Measurements from ENCODE around the gene PADI3. TPM values are rescaled to one million over a fixed set of nuclear protein-coding genes. Genes with fewer than 3 reads are reported as not detected.

Gene PADI3
- total RNA-seq, 1 donor from 2014 or later, result not detected

DNA sequence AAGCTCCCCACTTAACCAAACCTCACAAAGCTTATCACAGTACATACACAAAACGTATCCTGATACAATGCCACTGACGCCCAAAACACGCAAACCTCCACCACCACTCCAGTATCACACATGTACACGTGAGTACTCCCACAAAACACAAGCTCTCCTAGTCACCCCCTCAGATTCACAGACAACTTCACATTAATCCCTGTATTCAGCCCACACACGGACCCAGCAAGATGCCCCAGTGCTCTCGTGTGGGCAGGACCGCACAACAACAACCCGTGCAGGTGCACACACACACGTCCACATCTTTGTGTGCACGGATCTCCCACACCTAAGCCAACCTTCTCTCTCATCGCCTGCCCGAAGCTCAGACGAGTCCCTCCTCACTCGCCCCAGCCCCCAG lies 26.3 kb upstream of the PADI3 start:
- H3K4me3 Mint-ChIP-seq, result no peak overlapping the region
- no peaks in the 10 kb centered on the region for H3K36me3 Mint-ChIP-seq (ENCODE audit: low read depth)
- no peaks in the 10 kb centered on the region for H3K4me1 Mint-ChIP-seq (ENCODE audit: low read depth)
- H3K9me3 Mint-ChIP-seq, result no peaks in the 10 kb centered on the region
- intact Hi-C loops (cut with micrococcal nuclease), result no loop called here
- DNase-seq (ENCODE audit: low spot score), result no peak
- H3K27me3 Mint-ChIP-seq (ENCODE audit: insufficient read depth), result peaks cover 6% of the 10 kb centered on the region
- H3K27ac Mint-ChIP-seq, result no peak overlapping the region

DNA sequence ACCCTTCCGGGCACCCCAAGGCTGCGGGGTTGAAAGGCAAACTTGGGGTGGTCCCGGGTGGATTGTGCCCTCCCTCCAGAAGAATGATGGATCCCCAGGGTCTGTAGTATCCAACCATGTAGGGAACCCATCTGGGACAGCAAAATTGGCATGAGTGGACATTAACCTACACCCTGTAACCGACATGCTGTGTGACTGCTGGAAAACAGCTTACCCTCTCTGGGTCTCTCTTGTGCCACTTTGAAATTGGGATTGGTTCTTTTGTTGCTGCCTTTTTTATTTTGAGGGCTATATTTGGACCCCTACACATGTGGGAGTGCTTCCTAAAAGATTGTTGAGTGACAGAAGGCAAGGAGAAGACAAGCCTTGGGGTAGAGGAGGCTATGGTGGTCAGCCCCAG lies 24.5 kb upstream of the PADI3 start:
- no peaks in the 10 kb centered on the region for H3K9me3 Mint-ChIP-seq
- no peak for DNase-seq (ENCODE audit: low spot score)
- no peak overlapping the region for H3K27ac Mint-ChIP-seq
- peaks cover 6% of the 10 kb centered on the region for H3K27me3 Mint-ChIP-seq (ENCODE audit: insufficient read depth)
- intact Hi-C loops (cut with micrococcal nuclease), result no loop called here
- no peaks in the 10 kb centered on the region for H3K4me1 Mint-ChIP-seq (ENCODE audit: low read depth)
- no peaks in the 10 kb centered on the region for H3K36me3 Mint-ChIP-seq (ENCODE audit: low read depth)
- no peak overlapping the region for H3K4me3 Mint-ChIP-seq

DNA sequence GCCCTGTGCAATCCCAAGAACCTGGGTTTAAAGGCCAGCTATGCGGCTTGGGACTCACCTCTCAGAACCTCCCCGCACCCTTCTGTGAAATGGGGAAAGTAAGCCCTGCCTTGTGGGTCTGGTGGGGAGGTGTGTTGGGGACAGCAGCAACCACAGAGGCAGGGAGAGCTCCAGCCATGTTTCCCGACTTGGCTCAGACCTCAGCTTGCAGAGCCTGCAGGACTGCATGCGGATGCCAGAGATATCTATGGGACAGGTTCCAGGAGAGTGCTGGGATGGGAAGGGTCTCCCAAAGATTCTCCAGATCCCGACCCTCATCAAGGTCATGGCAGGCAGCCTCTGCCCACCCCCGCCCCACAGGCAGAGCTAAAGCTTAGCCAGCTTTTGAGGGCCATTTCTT lies 23.8 kb upstream of the PADI3 start:
- Mint-ChIP-seq H3K27ac (no peak overlapping the region), H3K27me3 (ENCODE audit: insufficient read depth) (peaks cover 6% of the 10 kb centered on the region), H3K4me3 (no peak overlapping the region), H3K9me3 (no peaks in the 10 kb centered on the region), H3K4me1 (ENCODE audit: low read depth) (no peaks in the 10 kb centered on the region), H3K36me3 (ENCODE audit: low read depth) (no peaks in the 10 kb centered on the region)
- intact Hi-C loops (cut with micrococcal nuclease), result no loop called here
- no peak for DNase-seq (ENCODE audit: low spot score)

DNA sequence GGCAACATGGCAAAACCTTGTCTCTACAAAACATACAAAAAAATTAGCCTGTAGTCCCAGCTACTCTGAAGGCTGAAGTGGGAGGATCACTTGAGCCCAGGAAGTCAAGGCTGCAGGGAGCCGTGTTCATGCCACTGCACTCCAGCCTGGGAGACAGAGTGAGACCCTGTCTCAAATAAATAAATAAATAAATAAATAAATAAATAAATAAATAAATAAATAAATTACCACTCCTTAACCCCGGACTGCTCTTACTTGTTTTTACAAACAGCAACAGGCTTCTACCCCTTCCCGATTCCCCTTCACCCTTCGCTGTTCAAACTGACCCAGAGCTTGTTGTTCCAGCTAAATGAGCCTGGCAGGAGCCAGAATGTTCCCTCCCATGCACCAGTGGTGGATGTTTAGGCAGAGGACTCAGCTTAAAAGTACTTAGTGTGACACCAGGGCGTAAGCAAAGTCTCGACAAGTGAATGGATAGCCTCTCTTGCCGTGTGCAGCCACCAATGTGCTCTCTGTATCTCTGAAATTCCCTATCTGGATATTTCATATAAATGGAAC lies 21.5 kb upstream of the PADI3 start:
- Mint-ChIP-seq H3K36me3 (ENCODE audit: low read depth) (no peaks in the 10 kb centered on the region), H3K9me3 (no peaks in the 10 kb centered on the region), H3K4me3 (no peak overlapping the region), H3K4me1 (ENCODE audit: low read depth) (no peaks in the 10 kb centered on the region), H3K27ac (no peak overlapping the region), H3K27me3 (ENCODE audit: insufficient read depth) (no peaks in the 10 kb centered on the region)
- DNase-seq (ENCODE audit: low spot score), result no peak
- intact Hi-C loops (cut with micrococcal nuclease), result no loop called here

DNA sequence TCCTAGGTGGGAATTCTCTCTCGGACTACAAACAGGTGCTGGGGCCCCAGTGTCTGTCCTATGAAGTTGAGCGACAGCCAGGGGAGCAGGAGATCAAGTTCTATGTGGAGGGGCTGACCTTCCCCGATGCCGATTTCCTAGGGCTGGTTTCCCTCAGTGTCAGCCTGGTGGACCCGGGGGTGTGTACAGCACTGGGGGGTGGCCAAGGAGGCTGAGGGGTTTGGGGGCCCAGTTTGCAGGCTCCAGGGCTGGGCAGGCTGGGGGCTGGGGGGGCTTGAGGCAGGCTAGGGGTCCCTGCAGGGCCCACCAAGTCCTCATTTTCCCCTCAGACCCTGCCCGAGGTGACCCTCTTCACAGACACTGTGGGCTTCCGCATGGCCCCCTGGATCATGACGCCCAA lies 20.3 kb upstream of the PADI3 start:
- Mint-ChIP-seq H3K4me1 (ENCODE audit: low read depth) (no peaks in the 10 kb centered on the region), H3K27ac (no peak overlapping the region), H3K9me3 (no peaks in the 10 kb centered on the region), H3K27me3 (ENCODE audit: insufficient read depth) (peaks cover 8% of the 10 kb centered on the region), H3K4me3 (no peak overlapping the region), H3K36me3 (ENCODE audit: low read depth) (no peaks in the 10 kb centered on the region)
- intact Hi-C loops (cut with micrococcal nuclease), result no loop called here
- no peak for DNase-seq (ENCODE audit: low spot score)

DNA sequence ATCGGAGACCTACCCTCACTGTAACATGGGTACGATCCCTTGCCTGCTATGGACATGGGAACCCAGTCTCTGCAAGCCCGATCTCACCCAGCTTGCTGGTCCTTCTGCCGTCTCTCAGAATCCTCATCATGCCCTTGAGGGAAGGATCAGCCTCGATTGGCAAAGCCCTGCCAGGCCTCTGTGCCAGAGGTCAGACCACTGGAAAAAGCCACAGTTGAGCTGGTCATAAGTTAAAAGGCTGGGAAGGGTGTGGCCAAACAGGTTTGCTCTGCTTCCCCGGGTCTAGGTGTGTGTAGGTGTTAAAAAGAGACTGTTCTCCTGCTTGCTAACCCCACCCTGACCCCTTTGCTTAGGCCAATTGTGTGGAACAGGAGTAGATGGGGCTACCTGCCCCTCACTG lies 19.5 kb upstream of the PADI3 start:
- no peaks in the 10 kb centered on the region for H3K9me3 Mint-ChIP-seq
- H3K36me3 Mint-ChIP-seq (ENCODE audit: low read depth), result no peaks in the 10 kb centered on the region
- no peak for DNase-seq (ENCODE audit: low spot score)
- intact Hi-C loops (cut with micrococcal nuclease), result no loop called here
- H3K27ac Mint-ChIP-seq, result no peak overlapping the region
- H3K4me1 Mint-ChIP-seq (ENCODE audit: low read depth), result no peaks in the 10 kb centered on the region
- no peak overlapping the region for H3K4me3 Mint-ChIP-seq
- H3K27me3 Mint-ChIP-seq (ENCODE audit: insufficient read depth), result peaks cover 9% of the 10 kb centered on the region

DNA sequence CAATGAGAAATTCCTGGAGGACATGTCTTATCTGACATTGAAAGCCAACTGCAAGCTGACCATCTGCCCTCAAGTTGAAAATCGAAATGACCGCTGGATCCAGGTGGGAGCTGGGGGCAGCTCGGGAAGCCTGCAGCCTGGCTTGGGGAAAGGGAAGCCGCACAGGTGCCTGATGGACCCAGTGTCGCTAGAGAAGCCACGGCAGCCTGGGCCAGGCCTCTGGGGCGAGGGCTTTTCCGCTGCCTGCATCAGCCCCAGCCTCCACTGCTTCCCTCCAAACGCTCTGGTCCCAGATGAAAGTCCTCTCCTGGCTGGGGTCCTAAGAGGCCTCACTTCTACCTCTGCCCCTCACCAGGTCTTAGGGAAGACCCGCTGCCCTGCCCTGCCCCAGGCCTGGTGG lies 18.8 kb upstream of the PADI3 start:
- H3K27me3 Mint-ChIP-seq (ENCODE audit: insufficient read depth), result peaks cover 9% of the 10 kb centered on the region
- H3K9me3 Mint-ChIP-seq, result no peaks in the 10 kb centered on the region
- no peaks in the 10 kb centered on the region for H3K36me3 Mint-ChIP-seq (ENCODE audit: low read depth)
- no peak overlapping the region for H3K27ac Mint-ChIP-seq
- no peak for DNase-seq (ENCODE audit: low spot score)
- H3K4me1 Mint-ChIP-seq (ENCODE audit: low read depth), result no peaks in the 10 kb centered on the region
- intact Hi-C loops (cut with micrococcal nuclease), result no loop called here
- H3K4me3 Mint-ChIP-seq, result no peak overlapping the region

DNA sequence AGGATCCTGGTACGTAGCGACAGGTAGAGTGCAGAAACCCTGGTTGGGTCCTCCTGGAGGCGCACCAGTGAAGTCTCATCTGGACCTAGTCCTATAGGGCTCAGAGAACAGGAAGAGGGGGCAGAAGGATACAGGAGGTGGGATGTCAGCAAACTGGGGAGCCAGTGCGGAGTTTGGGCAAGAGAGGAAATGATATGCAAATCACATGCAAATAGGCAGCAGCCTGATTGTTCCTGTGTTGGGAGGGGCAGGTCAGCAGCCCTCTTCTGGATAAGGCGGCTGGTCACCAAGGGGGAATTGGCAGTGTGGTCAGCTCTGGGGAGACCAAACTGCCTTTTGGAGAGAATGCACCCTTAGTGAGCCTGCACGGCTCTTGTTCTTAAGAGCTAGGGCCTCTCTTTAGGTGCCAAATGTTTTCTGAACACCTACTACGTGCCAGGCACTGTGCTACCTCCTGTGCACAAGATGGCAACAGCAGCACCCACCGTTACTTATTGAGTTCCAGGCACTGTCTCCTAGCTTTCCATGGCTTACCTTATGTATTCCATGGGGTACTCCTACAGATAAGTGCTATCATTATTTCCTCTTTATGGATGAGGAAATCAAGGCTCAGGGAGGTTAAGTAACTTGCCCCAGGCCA lies 18.1 kb upstream of the PADI3 start:
- Mint-ChIP-seq H3K27ac (no peak overlapping the region), H3K9me3 (no peaks in the 10 kb centered on the region), H3K4me1 (ENCODE audit: low read depth) (no peaks in the 10 kb centered on the region), H3K36me3 (ENCODE audit: low read depth) (no peaks in the 10 kb centered on the region), H3K27me3 (ENCODE audit: insufficient read depth) (peaks cover 9% of the 10 kb centered on the region), H3K4me3 (no peak overlapping the region)
- intact Hi-C loops (cut with micrococcal nuclease), result no loop called here
- no peak for DNase-seq (ENCODE audit: low spot score)

DNA sequence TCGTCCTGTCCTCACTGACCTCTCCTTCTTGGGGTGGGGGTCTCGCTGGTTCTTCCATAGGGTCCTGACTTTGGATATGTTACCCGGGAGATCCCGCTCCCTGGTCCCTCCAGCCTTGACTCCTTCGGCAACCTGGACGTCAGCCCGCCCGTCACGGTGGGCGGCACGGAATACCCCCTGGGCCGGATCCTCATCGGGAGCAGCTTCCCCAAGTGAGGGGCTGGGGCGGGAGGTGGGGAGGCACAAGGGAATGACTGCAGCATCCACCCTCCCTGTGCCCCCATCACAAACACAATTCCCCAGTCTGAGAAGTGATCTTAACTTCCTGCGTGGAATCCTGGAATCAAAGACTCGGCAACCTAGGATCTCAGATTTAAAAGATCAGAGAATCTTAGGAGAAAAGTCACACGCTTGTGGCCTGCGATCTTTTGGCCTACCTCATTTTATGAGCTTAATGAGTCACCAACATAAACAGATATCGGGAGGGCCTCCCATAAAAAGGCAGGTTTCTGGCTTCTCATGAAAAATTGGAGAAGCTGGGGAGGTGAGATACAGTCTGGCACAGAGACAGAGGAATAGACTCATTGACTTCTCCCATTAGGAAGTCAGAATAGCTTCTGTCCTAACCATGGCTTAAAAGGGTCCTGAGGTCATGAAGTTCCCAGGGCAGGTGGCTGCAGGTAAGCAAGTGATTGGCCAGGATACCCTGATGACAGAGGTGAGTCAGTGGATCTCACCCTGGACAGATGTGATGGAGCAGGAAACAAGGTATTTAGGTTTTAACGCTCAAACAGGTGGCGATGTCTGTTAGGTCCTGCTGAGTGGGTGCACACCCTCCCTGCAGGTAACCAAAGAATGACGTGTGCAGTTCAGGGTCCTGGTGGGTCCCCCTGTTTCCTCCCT lies 15.9 kb upstream of the PADI3 start:
- Mint-ChIP-seq H3K4me1 (ENCODE audit: low read depth) (no peaks in the 10 kb centered on the region), H3K27ac (no peak overlapping the region), H3K36me3 (ENCODE audit: low read depth) (no peaks in the 10 kb centered on the region), H3K9me3 (no peaks in the 10 kb centered on the region), H3K4me3 (no peak overlapping the region), H3K27me3 (ENCODE audit: insufficient read depth) (peaks cover 12% of the 10 kb centered on the region)
- intact Hi-C loops (cut with micrococcal nuclease), result no loop called here
- DNase-seq (ENCODE audit: low spot score), result no peak

DNA sequence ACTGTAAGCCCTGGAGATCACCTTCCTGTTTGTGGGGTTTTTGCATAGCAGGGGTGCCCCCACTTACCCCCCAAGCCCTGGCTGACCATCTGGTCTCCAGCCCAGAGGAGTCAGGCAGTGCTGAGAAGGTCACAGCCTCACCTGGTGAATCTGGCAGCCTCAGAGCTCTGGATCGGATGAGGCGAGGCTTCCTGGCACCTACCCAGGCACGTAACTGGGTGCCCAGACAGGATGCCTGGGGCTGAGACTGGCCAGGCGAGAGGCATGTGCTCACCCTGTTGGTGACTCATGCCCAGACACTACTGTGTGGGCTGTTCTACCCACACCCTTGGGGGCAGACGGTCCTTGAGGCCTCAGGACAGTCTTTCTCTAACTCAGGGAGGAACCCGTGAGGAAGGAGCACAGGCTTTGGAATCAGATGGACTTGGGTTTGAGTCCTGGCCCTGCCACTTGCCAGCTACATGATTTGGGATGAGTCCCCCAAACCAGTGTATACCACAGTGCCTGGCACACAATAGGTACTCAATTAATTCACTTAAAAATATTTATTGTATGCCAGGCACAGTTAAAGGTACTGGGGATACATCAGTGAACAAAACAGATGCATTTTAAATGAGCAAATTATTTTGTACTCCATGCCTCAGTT lies 15.1 kb upstream of the PADI3 start:
- H3K9me3 Mint-ChIP-seq, result no peaks in the 10 kb centered on the region

DNA sequence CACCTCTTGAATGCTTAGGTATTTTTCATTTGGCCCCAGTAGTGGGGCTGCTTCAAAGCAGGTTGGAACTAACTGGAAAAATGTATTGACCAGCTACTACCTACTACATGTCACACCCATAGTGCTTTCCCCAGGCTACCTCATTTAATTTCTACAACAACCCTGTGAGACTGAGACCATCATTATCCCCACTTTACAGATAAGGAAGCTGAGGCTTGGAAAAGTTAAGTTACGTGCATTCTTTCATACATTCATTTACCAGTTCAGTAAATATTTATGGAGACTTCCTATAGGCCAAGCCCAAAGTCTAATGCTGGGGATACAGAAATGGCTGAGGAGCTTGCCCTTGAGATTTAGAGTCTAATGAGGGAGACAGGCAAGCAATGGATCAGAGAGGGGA lies 14.5 kb upstream of the PADI3 start:
- Mint-ChIP-seq H3K4me1 (ENCODE audit: low read depth) (no peaks in the 10 kb centered on the region), H3K27ac (no peak overlapping the region), H3K27me3 (ENCODE audit: insufficient read depth) (peaks cover 12% of the 10 kb centered on the region), H3K4me3 (no peak overlapping the region), H3K36me3 (ENCODE audit: low read depth) (no peaks in the 10 kb centered on the region), H3K9me3 (no peaks in the 10 kb centered on the region)
- intact Hi-C loops (cut with micrococcal nuclease), result no loop called here
- DNase-seq (ENCODE audit: low spot score), result no peak

More for the DNA sequence above, 15.1 kb upstream of the PADI3 start:
- Mint-ChIP-seq H3K27me3 (ENCODE audit: insufficient read depth) (peaks cover 12% of the 10 kb centered on the region), H3K36me3 (ENCODE audit: low read depth) (no peaks in the 10 kb centered on the region), H3K27ac (no peak overlapping the region), H3K4me3 (no peak overlapping the region), H3K4me1 (ENCODE audit: low read depth) (no peaks in the 10 kb centered on the region)
- intact Hi-C loops (cut with micrococcal nuclease), result no loop called here
- no peak for DNase-seq (ENCODE audit: low spot score)

DNA sequence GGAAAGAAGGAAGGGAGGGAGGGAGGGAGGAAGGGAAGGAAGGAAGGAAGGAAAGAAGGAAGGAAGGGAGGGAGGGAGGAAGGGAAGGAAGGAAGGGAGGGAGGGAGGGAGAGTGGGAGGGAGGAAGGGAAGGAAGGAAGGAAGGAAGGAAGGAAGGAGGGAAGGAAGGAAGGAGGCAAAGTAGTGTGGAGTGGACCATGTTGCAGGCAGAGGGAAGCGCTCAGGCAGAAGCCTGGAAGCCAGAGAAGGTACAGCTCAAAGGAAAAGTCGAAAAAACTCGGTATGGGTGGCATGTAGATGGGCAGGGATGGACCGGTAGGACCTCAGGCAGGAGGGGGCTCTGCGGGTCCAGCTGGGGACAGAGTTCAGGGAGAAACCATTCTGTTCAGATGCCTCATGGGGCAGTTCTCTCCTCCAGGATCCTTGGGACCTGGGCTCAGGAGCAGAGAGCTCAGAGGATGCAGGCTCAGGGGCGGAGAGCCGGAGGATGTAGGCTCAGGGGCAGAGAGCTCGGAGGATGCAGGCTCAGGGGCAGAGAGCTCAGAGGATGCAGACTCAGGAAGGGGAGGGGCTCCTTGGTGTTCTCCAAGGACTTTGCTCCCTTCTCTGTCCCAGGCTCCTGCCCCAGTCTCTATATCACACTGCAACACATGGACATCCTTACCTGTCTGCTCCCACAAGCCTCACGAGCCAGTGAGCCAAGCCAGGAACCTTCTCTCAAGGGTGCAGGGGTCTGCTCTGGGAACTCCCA lies 13.6 kb upstream of the PADI3 start:
- Mint-ChIP-seq H3K27ac (no peak overlapping the region), H3K9me3 (no peaks in the 10 kb centered on the region), H3K4me3 (no peak overlapping the region), H3K36me3 (ENCODE audit: low read depth) (no peaks in the 10 kb centered on the region), H3K27me3 (ENCODE audit: insufficient read depth) (peaks cover 12% of the 10 kb centered on the region), H3K4me1 (ENCODE audit: low read depth) (no peaks in the 10 kb centered on the region)
- DNase-seq (ENCODE audit: low spot score), result no peak
- intact Hi-C loops (cut with micrococcal nuclease), result no loop called here
